Measurements from ENCODE around the gene STPG3.
A peak's percentile ranks its signal among the peaks of the same experiment; 100 is the strongest.

STPG3 gene

GRCh38 chr9:137276473-137277328, 25.6 kb downstream of the STPG3 start:
- Histone ChIP-seq H3K36me3 (ENCODE audit: control insufficient read depth, insufficient read depth, low read length) (peaks cover 21% of the 10 kb centered on the region), H3K9me3 (ENCODE audit: control insufficient read depth, low read length) (no peaks in the 10 kb centered on the region), H3K27me3 (replicated peaks; ENCODE audit: control insufficient read depth, insufficient read depth, low read length, poor library complexity, severe bottlenecking) (no peaks in the 10 kb centered on the region), H3K4me3 (ENCODE audit: insufficient read depth, low read depth, low read length, poor library complexity, severe bottlenecking) (peak overlapping the region; percentile 63), H3K27ac (ENCODE audit: insufficient read depth, low read length, poor library complexity, severe bottlenecking) (no peak overlapping the region), H3K4me1 (ENCODE audit: control insufficient read depth, insufficient read depth, low read length, poor library complexity, severe bottlenecking) (peaks cover 19% of the 10 kb centered on the region)
- no peak for DNase-seq

GRCh38 chr9:137277329-137278041, 26.4 kb downstream of the STPG3 start, which contains the start of gene TOR4A:
TSS of gene TOR4A (plus strand) at chr9:137277726. CDS start at chr9:137278690, 964 bp downstream.
- DNase-seq = no peak
- Histone ChIP-seq H3K4me3 (ENCODE audit: insufficient read depth, low read depth, low read length, poor library complexity, severe bottlenecking) (peak within 1 kb of the TSS; percentile 63), H3K36me3 (ENCODE audit: control insufficient read depth, insufficient read depth, low read length) (peaks cover 15% of the 10 kb centered on the region), H3K27me3 (replicated peaks; ENCODE audit: control insufficient read depth, insufficient read depth, low read length, poor library complexity, severe bottlenecking) (no peaks in the 10 kb centered on the region), H3K27ac (ENCODE audit: insufficient read depth, low read length, poor library complexity, severe bottlenecking) (no peak within 1 kb of the TSS), H3K4me1 (ENCODE audit: control insufficient read depth, insufficient read depth, low read length, poor library complexity, severe bottlenecking) (peaks cover 19% of the 10 kb centered on the region), H3K9me3 (ENCODE audit: control insufficient read depth, low read length) (no peaks in the 10 kb centered on the region)

GRCh38 chr9:137278061-137278701, 27.1 kb downstream of the STPG3 start:
- DNase-seq = no peak
- H3K4me1 ChIP-seq (ENCODE audit: control insufficient read depth, insufficient read depth, low read length, poor library complexity, severe bottlenecking) = peaks cover 19% of the 10 kb centered on the region

GRCh38 chr9:137278721-137279711, 27.9 kb downstream of the STPG3 start:
- Histone ChIP-seq H3K27me3 (replicated peaks; ENCODE audit: control insufficient read depth, insufficient read depth, low read length, poor library complexity, severe bottlenecking) (no peaks in the 10 kb centered on the region), H3K9me3 (ENCODE audit: control insufficient read depth, low read length) (no peaks in the 10 kb centered on the region), H3K27ac (ENCODE audit: insufficient read depth, low read length, poor library complexity, severe bottlenecking) (no peak overlapping the region), H3K36me3 (ENCODE audit: control insufficient read depth, insufficient read depth, low read length) (peaks cover 5% of the 10 kb centered on the region), H3K4me1 (ENCODE audit: control insufficient read depth, insufficient read depth, low read length, poor library complexity, severe bottlenecking) (peaks cover 19% of the 10 kb centered on the region), H3K4me3 (ENCODE audit: insufficient read depth, low read depth, low read length, poor library complexity, severe bottlenecking) (no peak overlapping the region)
- no peak for DNase-seq

More at GRCh38 chr9:137278061-137278701, 27.1 kb downstream of the STPG3 start:
- Histone ChIP-seq H3K4me3 (ENCODE audit: insufficient read depth, low read depth, low read length, poor library complexity, severe bottlenecking) (peak overlapping the region; percentile 63), H3K27me3 (replicated peaks; ENCODE audit: control insufficient read depth, insufficient read depth, low read length, poor library complexity, severe bottlenecking) (no peaks in the 10 kb centered on the region), H3K9me3 (ENCODE audit: control insufficient read depth, low read length) (no peaks in the 10 kb centered on the region), H3K27ac (ENCODE audit: insufficient read depth, low read length, poor library complexity, severe bottlenecking) (no peak overlapping the region), H3K36me3 (ENCODE audit: control insufficient read depth, insufficient read depth, low read length) (peaks cover 8% of the 10 kb centered on the region)

GRCh38 chr9:137279741-137280473, 28.8 kb downstream of the STPG3 start:
- no peak for DNase-seq
- H3K27me3 ChIP-seq (replicated peaks; ENCODE audit: control insufficient read depth, insufficient read depth, low read length, poor library complexity, severe bottlenecking) = no peaks in the 10 kb centered on the region
- peaks cover 5% of the 10 kb centered on the region for H3K36me3 ChIP-seq (ENCODE audit: control insufficient read depth, insufficient read depth, low read length)
- no peaks in the 10 kb centered on the region for H3K9me3 ChIP-seq (ENCODE audit: control insufficient read depth, low read length)
- H3K4me3 ChIP-seq (ENCODE audit: insufficient read depth, low read depth, low read length, poor library complexity, severe bottlenecking) = no peak overlapping the region
- no peak overlapping the region for H3K27ac ChIP-seq (ENCODE audit: insufficient read depth, low read length, poor library complexity, severe bottlenecking)
- peaks cover 19% of the 10 kb centered on the region for H3K4me1 ChIP-seq (ENCODE audit: control insufficient read depth, insufficient read depth, low read length, poor library complexity, severe bottlenecking)

- no peak overlapping the region for H3K27ac ChIP-seq (ENCODE audit: insufficient read depth, low read length, poor library complexity, severe bottlenecking)
- H3K4me1 ChIP-seq (ENCODE audit: control insufficient read depth, insufficient read depth, low read length, poor library complexity, severe bottlenecking) = peaks cover 19% of the 10 kb centered on the region
- H3K36me3 ChIP-seq (ENCODE audit: control insufficient read depth, insufficient read depth, low read length) = peaks cover 5% of the 10 kb centered on the region
- no peaks in the 10 kb centered on the region for H3K27me3 ChIP-seq (replicated peaks; ENCODE audit: control insufficient read depth, insufficient read depth, low read length, poor library complexity, severe bottlenecking)
- H3K9me3 ChIP-seq (ENCODE audit: control insufficient read depth, low read length) = no peaks in the 10 kb centered on the region
- no peak overlapping the region for H3K4me3 ChIP-seq (ENCODE audit: insufficient read depth, low read depth, low read length, poor library complexity, severe bottlenecking)
- no peak for DNase-seq
Measured at GRCh38 chr9:137280474-137281344, 29.6 kb downstream of the STPG3 start.

- peaks cover 5% of the 10 kb centered on the region for H3K36me3 ChIP-seq (ENCODE audit: control insufficient read depth, insufficient read depth, low read length)
- H3K9me3 ChIP-seq (ENCODE audit: control insufficient read depth, low read length) = no peaks in the 10 kb centered on the region
- no peak overlapping the region for H3K27ac ChIP-seq (ENCODE audit: insufficient read depth, low read length, poor library complexity, severe bottlenecking)
- H3K4me3 ChIP-seq (ENCODE audit: insufficient read depth, low read depth, low read length, poor library complexity, severe bottlenecking) = no peak overlapping the region
- H3K4me1 ChIP-seq (ENCODE audit: control insufficient read depth, insufficient read depth, low read length, poor library complexity, severe bottlenecking) = peaks cover 19% of the 10 kb centered on the region
- no peak for DNase-seq
- H3K27me3 ChIP-seq (replicated peaks; ENCODE audit: control insufficient read depth, insufficient read depth, low read length, poor library complexity, severe bottlenecking) = no peaks in the 10 kb centered on the region
Measured at GRCh38 chr9:137281345-137282116, 30.4 kb downstream of the STPG3 start.

GRCh38 chr9:137286975-137287383, 35.9 kb downstream of the STPG3 start:
- no peaks in the 10 kb centered on the region for H3K27me3 ChIP-seq (replicated peaks; ENCODE audit: control insufficient read depth, insufficient read depth, low read length, poor library complexity, severe bottlenecking)
- H3K4me3 ChIP-seq (ENCODE audit: insufficient read depth, low read depth, low read length, poor library complexity, severe bottlenecking) = no peak overlapping the region
- no peaks in the 10 kb centered on the region for H3K9me3 ChIP-seq (ENCODE audit: control insufficient read depth, low read length)
- no peaks in the 10 kb centered on the region for H3K4me1 ChIP-seq (ENCODE audit: control insufficient read depth, insufficient read depth, low read length, poor library complexity, severe bottlenecking)
- no peak overlapping the region for H3K27ac ChIP-seq (ENCODE audit: insufficient read depth, low read length, poor library complexity, severe bottlenecking)
- no peak for DNase-seq
- H3K36me3 ChIP-seq (ENCODE audit: control insufficient read depth, insufficient read depth, low read length) = no peaks in the 10 kb centered on the region
